ENCODE measurements around the gene ARFGAP1. TPM values are rescaled to one million over a fixed set of nuclear protein-coding genes. Genes with fewer than 3 reads are reported as not detected.

Gene ARFGAP1
- polyA plus RNA-seq, 2 of the 4 experiments (the other 2 are of a cell fraction): 41.0 to 106 TPM

DNA sequence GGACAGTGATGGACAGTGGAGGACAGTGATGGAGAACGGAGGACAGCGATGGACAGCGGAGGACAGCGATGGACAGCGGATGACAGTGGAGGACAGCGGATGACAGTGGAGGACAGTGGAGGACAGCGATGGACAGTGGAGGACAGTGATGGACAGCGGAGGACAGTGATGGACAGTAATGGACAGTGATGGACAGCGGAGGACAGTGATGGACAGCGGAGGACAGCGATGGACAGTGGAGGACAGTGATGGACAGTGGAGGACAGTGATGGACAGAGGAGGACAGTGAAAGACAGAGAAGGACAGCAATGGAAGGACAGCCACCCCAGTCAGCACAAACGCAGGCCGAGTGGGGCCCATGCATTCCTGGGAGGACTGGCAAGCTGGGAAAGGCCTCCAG lies 15.0 kb upstream of the ARFGAP1 start:
- no peak for DNase-seq (ENCODE audit: low read depth in 1 of 2, low spot score in 1 of 2)
- Histone ChIP-seq H3K4me3 (no peak overlapping the region), H3K4me1 (peaks cover 33% of the 10 kb centered on the region), H3K9me3 (no peaks in the 10 kb centered on the region), H3K4me2 (no peak overlapping the region), H3K27ac (no peak overlapping the region)
- no peak for ATAC-seq
- POLR2A ChIA-PET: no interaction called here
- CTCF ChIA-PET: interaction anchor here (4.4 kb wide), 1 partner anchor 34 kb away, joined by 48 read pairs; no protein-coding TSS in a partner anchor
- FAIRE-seq: no peak
- WGBS (ENCODE audit: missing lambda C conversion rate): 86% methylated on average over 13 of the region's 13 CpGs
- TF ChIP-seq MAZ (IDR thresholded peaks at IDR 0.05; ENCODE audit: borderline replicate concordance, low read depth, low read length) (no peak), RAD21 (conservative IDR thresholded peaks at IDR 0.05 in 1 of 2, IDR thresholded peaks at IDR 0.05 in 1 of 2) (no peak), ZFP36 (IDR thresholded peaks at IDR 0.05; ENCODE audit: borderline replicate concordance, partially characterized antibody) (no peak), CEBPB (IDR thresholded peaks at IDR 0.05) (no peak), NR3C1 (IDR thresholded peaks at IDR 0.05) (no peak), ZNF302 (CRISPR knock-in tag; IDR thresholded peaks at IDR 0.05) (no peak), BCL3 (IDR thresholded peaks at IDR 0.05) (no peak), BHLHE40 (IDR thresholded peaks at IDR 0.05; ENCODE audit: low read depth, low read length) (no peak), JUNB (IDR thresholded peaks at IDR 0.05) (no peak), TP53 (CRISPR knock-in tag; IDR thresholded peaks at IDR 0.05) (no peak), FOSB (CRISPR knock-in tag; IDR thresholded peaks at IDR 0.05) (no peak), ZSCAN20 (CRISPR knock-in tag; IDR thresholded peaks at IDR 0.05) (no peak), TFCP2L1 (CRISPR knock-in tag; IDR thresholded peaks at IDR 0.05) (no peak)
- TF ChIP-seq, protein P1, sequence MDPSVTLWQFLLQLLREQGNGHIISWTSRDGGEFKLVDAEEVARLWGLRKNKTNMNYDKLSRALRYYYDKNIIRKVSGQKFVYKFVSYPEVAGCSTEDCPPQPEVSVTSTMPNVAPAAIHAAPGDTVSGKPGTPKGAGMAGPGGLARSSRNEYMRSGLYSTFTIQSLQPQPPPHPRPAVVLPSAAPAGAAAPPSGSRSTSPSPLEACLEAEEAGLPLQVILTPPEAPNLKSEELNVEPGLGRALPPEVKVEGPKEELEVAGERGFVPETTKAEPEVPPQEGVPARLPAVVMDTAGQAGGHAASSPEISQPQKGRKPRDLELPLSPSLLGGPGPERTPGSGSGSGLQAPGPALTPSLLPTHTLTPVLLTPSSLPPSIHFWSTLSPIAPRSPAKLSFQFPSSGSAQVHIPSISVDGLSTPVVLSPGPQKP (IDR thresholded peaks at IDR 0.05; ENCODE audit: low read depth, low read length): no peak

DNA sequence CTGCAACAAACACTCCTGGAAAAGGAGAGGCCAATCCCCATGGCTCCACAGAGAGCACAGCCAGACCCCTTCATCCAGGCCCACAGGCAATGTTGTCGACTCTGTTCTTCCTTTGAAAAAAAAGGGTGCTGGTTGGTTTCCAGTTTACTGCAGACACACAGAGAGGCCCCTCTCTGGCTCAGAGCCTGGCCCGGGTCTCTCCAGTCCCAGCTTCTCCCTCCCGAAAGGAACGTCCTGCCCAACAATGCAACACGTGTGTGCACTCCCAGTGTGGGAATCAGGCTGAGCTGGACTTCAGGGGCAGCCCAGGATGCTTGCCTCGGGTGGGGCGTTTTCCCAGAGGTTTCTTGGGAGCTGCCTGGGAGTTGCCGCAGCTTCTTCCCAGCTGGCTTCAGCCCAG lies 13.8 kb upstream of the ARFGAP1 start:
- no peaks in the 10 kb centered on the region for H3K9me3 ChIP-seq
- H3K4me1 ChIP-seq: peaks cover 25% of the 10 kb centered on the region
- WGBS (ENCODE audit: missing lambda C conversion rate): 58% methylated on average over 8 of the region's 8 CpGs
- CTCF ChIA-PET: interaction anchor here (0.7 to 4.4 kb wide), 6 partner anchors 10 to 93 kb away, joined by 3 to 48 read pairs (median 5); no protein-coding TSS in a partner anchor
- no peak overlapping the region for H3K4me3 ChIP-seq
- FAIRE-seq: no peak
- H3K4me2 ChIP-seq: no peak overlapping the region
- DNase-seq (ENCODE audit: low read depth in 1 of 2, low spot score in 1 of 2): no peak
- POLR2A ChIA-PET: no interaction called here
- ATAC-seq: 0 out of 6 replicates have a peak, but pooled peaks of 1 of the 2 experiments have one; percentile 6
- H3K27ac ChIP-seq: 0 out of 6 replicates have a peak overlapping the region, but pooled peaks of 1 of the 2 experiments have one; percentile 25
- TF ChIP-seq RARB (CRISPR knock-in tag; IDR thresholded peaks at IDR 0.05): no peak
- TF ChIP-seq BHLHE40 (IDR thresholded peaks at IDR 0.05; ENCODE audit: low read depth, low read length): no peak
- TF ChIP-seq, protein P2, sequence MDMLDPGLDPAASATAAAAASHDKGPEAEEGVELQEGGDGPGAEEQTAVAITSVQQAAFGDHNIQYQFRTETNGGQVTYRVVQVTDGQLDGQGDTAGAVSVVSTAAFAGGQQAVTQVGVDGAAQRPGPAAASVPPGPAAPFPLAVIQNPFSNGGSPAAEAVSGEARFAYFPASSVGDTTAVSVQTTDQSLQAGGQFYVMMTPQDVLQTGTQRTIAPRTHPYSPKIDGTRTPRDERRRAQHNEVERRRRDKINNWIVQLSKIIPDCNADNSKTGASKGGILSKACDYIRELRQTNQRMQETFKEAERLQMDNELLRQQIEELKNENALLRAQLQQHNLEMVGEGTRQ (IDR thresholded peaks at IDR 0.05): no peak
- TF ChIP-seq FOSL2 (IDR thresholded peaks at IDR 0.05): no peak
- no peak for TF ChIP-seq FOSL2 (CRISPR knock-in tag; IDR thresholded peaks at IDR 0.05)
- no peak for TF ChIP-seq CHD4 (IDR thresholded peaks at IDR 0.05; ENCODE audit: borderline replicate concordance)
- TF ChIP-seq, protein P3, sequence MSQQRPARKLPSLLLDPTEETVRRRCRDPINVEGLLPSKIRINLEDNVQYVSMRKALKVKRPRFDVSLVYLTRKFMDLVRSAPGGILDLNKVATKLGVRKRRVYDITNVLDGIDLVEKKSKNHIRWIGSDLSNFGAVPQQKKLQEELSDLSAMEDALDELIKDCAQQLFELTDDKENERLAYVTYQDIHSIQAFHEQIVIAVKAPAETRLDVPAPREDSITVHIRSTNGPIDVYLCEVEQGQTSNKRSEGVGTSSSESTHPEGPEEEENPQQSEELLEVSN (IDR thresholded peaks at IDR 0.05; ENCODE audit: borderline replicate concordance, low read depth): no peak
- no peak for TF ChIP-seq RAD21 (conservative IDR thresholded peaks at IDR 0.05 in 1 of 2, IDR thresholded peaks at IDR 0.05 in 1 of 2)
- TF ChIP-seq RFX5 (IDR thresholded peaks at IDR 0.05): no peak
- TF ChIP-seq HOXB13 (CRISPR knock-in tag; IDR thresholded peaks at IDR 0.05; ENCODE audit: low read depth): no peak
- TF ChIP-seq CHD2 (IDR thresholded peaks at IDR 0.05; ENCODE audit: low read length, partially characterized antibody): no peak
- TF ChIP-seq FOXS1 (CRISPR knock-in tag; IDR thresholded peaks at IDR 0.05): no peak
- TF ChIP-seq ATOH8 (CRISPR knock-in tag; IDR thresholded peaks at IDR 0.05; ENCODE audit: low read depth): no peak
- TF ChIP-seq, protein P4, sequence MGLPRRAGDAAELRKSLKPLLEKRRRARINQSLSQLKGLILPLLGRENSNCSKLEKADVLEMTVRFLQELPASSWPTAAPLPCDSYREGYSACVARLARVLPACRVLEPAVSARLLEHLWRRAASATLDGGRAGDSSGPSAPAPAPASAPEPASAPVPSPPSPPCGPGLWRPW (IDR thresholded peaks at IDR 0.05): no peak
- no peak for TF ChIP-seq HEYL (CRISPR knock-in tag; IDR thresholded peaks at IDR 0.05)
- no peak for TF ChIP-seq FOSB (CRISPR knock-in tag; IDR thresholded peaks at IDR 0.05)
- TF ChIP-seq ZSCAN20 (CRISPR knock-in tag; IDR thresholded peaks at IDR 0.05): no peak
- TF ChIP-seq JUNB (IDR thresholded peaks at IDR 0.05): no peak
- TF ChIP-seq EHMT2 (IDR thresholded peaks at IDR 0.05; ENCODE audit: low read depth): no peak
- TF ChIP-seq SMC3 (IDR thresholded peaks at IDR 0.05): no peak
- no peak for TF ChIP-seq ZC3H11A (IDR thresholded peaks at IDR 0.05)
